ENCODE results near the gene CSMD2. TPM values are rescaled to one million over a fixed set of nuclear protein-coding genes. Genes with fewer than 3 reads are reported as not detected.

Gene CSMD2
- total RNA-seq, 2 donors from 2014 or later, result 0.62 to 2.8 TPM

DNA sequence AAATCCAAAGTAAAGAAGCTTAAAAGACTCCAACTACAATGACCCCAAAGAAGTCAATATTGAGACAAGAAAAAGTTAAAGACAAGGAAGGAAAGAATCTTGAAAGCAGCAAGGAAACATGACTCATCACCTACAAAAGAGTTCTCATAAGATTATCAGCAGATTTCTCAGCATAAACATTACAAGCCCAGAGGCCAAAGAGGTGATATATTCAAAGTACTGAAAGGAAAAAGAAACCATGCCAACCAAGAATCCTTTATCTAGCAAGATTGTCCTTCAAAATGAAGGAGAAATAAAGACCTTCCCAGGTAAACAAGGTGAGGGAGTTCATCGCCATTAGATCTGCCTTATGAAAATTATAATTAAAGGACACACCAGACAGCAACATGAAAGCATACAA, 49.8 kb downstream of the CSMD2 start:
- Histone ChIP-seq H3K36me3 (ENCODE audit: control insufficient read depth, insufficient read depth, low read length) (no peaks in the 10 kb centered on the region), H3K9me3 (ENCODE audit: control insufficient read depth, low read length) (peaks cover 13% of the 10 kb centered on the region), H3K27ac (ENCODE audit: low read depth, low read length) (no peak overlapping the region), H3K4me1 (ENCODE audit: control insufficient read depth, insufficient read depth, low read length) (no peaks in the 10 kb centered on the region), H3K27me3 (ENCODE audit: control insufficient read depth, insufficient read depth, low read length, poor library complexity, severe bottlenecking) (no peaks in the 10 kb centered on the region), H3K9ac (ENCODE audit: extremely low read depth, low read length, poor library complexity, severe bottlenecking) (no peak overlapping the region), H3K4me3 (ENCODE audit: low read length) (no peak overlapping the region)
- Mint-ChIP-seq H3K27me3 (ENCODE audit: insufficient read depth) (peaks cover 2% of the 10 kb centered on the region), H3K27ac (no peak overlapping the region), H3K4me1 (peaks cover 9% of the 10 kb centered on the region), H3K9me3 (peaks cover 33% of the 10 kb centered on the region), H3K36me3 (ENCODE audit: low read depth) (no peaks in the 10 kb centered on the region), H3K4me3 (no peak overlapping the region)
- WGBS, 2 experiments (ENCODE audit: insufficient coverage in 1 of 2, insufficient read length in 1 of 2), result no CpG with 5 or more reads among the region's 1 CpG
- TF ChIP-seq CTCF (conservative IDR thresholded peaks at IDR 0.05), result no peak
- no peak for DNase-seq

GRCh38 chr1:34113887-34114286, 51.1 kb downstream of the CSMD2 start:
- Histone ChIP-seq H3K9me3 (ENCODE audit: control insufficient read depth, low read length) (peaks cover 13% of the 10 kb centered on the region), H3K27ac (ENCODE audit: low read depth, low read length) (no peak overlapping the region), H3K4me3 (ENCODE audit: low read length) (no peak overlapping the region), H3K4me1 (ENCODE audit: control insufficient read depth, insufficient read depth, low read length) (no peaks in the 10 kb centered on the region), H3K9ac (ENCODE audit: extremely low read depth, low read length, poor library complexity, severe bottlenecking) (no peak overlapping the region), H3K27me3 (ENCODE audit: control insufficient read depth, insufficient read depth, low read length, poor library complexity, severe bottlenecking) (no peaks in the 10 kb centered on the region), H3K36me3 (ENCODE audit: control insufficient read depth, insufficient read depth, low read length) (no peaks in the 10 kb centered on the region)
- Mint-ChIP-seq H3K36me3 (ENCODE audit: low read depth) (no peaks in the 10 kb centered on the region), H3K9me3 (peaks cover 27% of the 10 kb centered on the region), H3K27ac (no peak overlapping the region), H3K27me3 (ENCODE audit: insufficient read depth) (peaks cover 2% of the 10 kb centered on the region), H3K4me3 (no peak overlapping the region), H3K4me1 (peaks cover 9% of the 10 kb centered on the region)
- peak; percentile 63 for TF ChIP-seq CTCF (conservative IDR thresholded peaks at IDR 0.05)
- peak; percentile 70 for DNase-seq
- 71% methylated on average over 1 of the region's 1 CpG for WGBS, 2 experiments (ENCODE audit: insufficient coverage in 1 of 2, insufficient read length in 1 of 2)

DNA sequence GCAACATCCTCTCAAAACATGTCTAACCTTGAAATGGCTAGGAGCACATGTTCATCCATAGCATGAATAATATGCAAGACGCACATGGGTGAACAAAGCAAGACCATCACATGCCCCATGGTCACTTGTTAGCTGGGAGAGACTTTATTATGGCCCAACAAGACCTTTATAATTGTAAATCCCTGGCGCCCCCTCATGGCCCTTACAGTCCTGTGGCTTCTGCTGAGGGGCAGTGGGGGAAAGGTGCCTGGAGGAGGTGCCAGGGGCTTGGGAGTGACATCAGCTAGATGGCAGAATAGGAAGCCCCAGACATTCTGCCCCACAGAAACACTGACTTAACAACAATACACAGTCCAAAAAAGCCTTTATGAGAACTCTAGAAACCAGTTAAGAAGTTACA, 51.7 kb downstream of the CSMD2 start:
- Histone ChIP-seq H3K9ac (ENCODE audit: extremely low read depth, low read length, poor library complexity, severe bottlenecking) (no peak overlapping the region), H3K36me3 (ENCODE audit: control insufficient read depth, insufficient read depth, low read length) (no peaks in the 10 kb centered on the region), H3K4me3 (ENCODE audit: low read length) (no peak overlapping the region), H3K27ac (ENCODE audit: low read depth, low read length) (no peak overlapping the region), H3K9me3 (ENCODE audit: control insufficient read depth, low read length) (peaks cover 13% of the 10 kb centered on the region), H3K27me3 (ENCODE audit: control insufficient read depth, insufficient read depth, low read length, poor library complexity, severe bottlenecking) (no peaks in the 10 kb centered on the region), H3K4me1 (ENCODE audit: control insufficient read depth, insufficient read depth, low read length) (no peaks in the 10 kb centered on the region)
- no peak overlapping the region for H3K4me3 Mint-ChIP-seq
- no peaks in the 10 kb centered on the region for H3K27me3 Mint-ChIP-seq (ENCODE audit: insufficient read depth)
- DNase-seq, result peak; percentile 89
- no peak overlapping the region for H3K27ac Mint-ChIP-seq
- peaks cover 23% of the 10 kb centered on the region for H3K9me3 Mint-ChIP-seq
- no peaks in the 10 kb centered on the region for H3K36me3 Mint-ChIP-seq (ENCODE audit: low read depth)
- WGBS, 2 experiments (ENCODE audit: insufficient coverage in 1 of 2, insufficient read length in 1 of 2), result 62 to 86% methylated on average over 1 to 2 of the region's 2 CpGs
- peaks cover 9% of the 10 kb centered on the region for H3K4me1 Mint-ChIP-seq
- TF ChIP-seq CTCF (conservative IDR thresholded peaks at IDR 0.05), result peak; percentile 72
